GM12878 (cell line): ENCODE measurements around the gene NRTN. TPM values are rescaled to one million over a fixed set of nuclear protein-coding genes. Genes with fewer than 3 reads are reported as not detected.

ENCODE experiments used
- ATAC-seq: fragments of 200-7000 bp; cut with Tn5 transposase; 3 replicates; pipeline ENCODE4 v1.9.1; 2020; ENCODE audit warnings: mild to moderate bottlenecking, moderate library complexity
- BruUV-seq: library from RNA; stranded (reverse); fragments of 400-500 nt; replicated peaks from 2 replicates; lab custom pipeline; 2021; lab: Mats Ljungman, UMichigan
- CTCF ChIA-PET: fragments of 300-600 bp; sonication (Branson Sonifier 250); formaldehyde crosslinking; extraction: SDS; loops from one replicate; lab custom pipeline; 2021; ENCODE audit warnings: inconsistent platforms; lab: Yijun Ruan, JAX
- POLR2A ChIA-PET: fragments of 350-600 bp; formaldehyde crosslinking; extraction: SDS; loops from one replicate; lab custom pipeline; 2021; ENCODE audit warnings: inconsistent platforms; lab: Charles Lee
- RAD21 ChIA-PET: fragments of 300-600 bp; sonication (Branson Sonifier 250); formaldehyde crosslinking; loops from one replicate; lab custom pipeline; 2023; ENCODE audit warnings: antibody characterized with exemption; ENCODE audit not compliant: unreplicated experiment; lab: Charles Lee
- SMC1A ChIA-PET: fragments of 300-600 bp; sonication (Branson Sonifier 250); formaldehyde crosslinking; loops from one replicate; lab custom pipeline; 2023; ENCODE audit not compliant: unreplicated experiment, uncharacterized antibody; lab: Charles Lee
- DNase-seq: peaks from one replicate; pipeline ENCODE4 v3.0.0-alpha.2; 2011; ENCODE audit warnings: low read depth, low spot score
- FAIRE-seq: peaks from 3 replicates; lab custom pipeline; 2011; peaks lifted over from hg19 to GRCh38; lab: Jason Lieb, UNC
- H2AFZ ChIP-seq: 2 replicates; pipeline ENCODE4 v1.6.0; 2011; ENCODE audit warnings: low read depth, low read length, control low read depth; ENCODE audit not compliant: control insufficient read depth
- H3K27ac ChIP-seq: 2 replicates; pipeline ENCODE4 v1.5.1; 2011; ENCODE audit warnings: control low read depth; ENCODE audit not compliant: control insufficient read depth, insufficient read depth
- H3K27me3 ChIP-seq, 2 experiments: replicated peaks in 1 of 2; 2 replicates each; pipeline versions ENCODE4 v1.6.0 to v1.6.1; 2011; ENCODE audit warnings: low read length in 1 of 2; ENCODE audit not compliant: control insufficient read depth in 2 of 2, insufficient read depth in 2 of 2
- H3K36me3 ChIP-seq, 2 experiments: 2 replicates each; pipeline ENCODE4 v1.5.1; 2011; ENCODE audit warnings: low read length in 1 of 2; ENCODE audit not compliant: control insufficient read depth in 2 of 2, insufficient read depth in 2 of 2
- H3K4me1 ChIP-seq: 2 replicates; pipeline ENCODE4 v1.6.1; 2011; ENCODE audit warnings: mild to moderate bottlenecking, low read length, moderate library complexity, mixed read lengths; ENCODE audit not compliant: control insufficient read depth, insufficient read depth
- H3K4me2 ChIP-seq: 2 replicates; pipeline ENCODE4 v1.6.0; 2011; ENCODE audit warnings: control low read depth; ENCODE audit not compliant: control insufficient read depth, insufficient read depth
- H3K4me3 ChIP-seq: fragments of 200-600 bp; sonication (generic); 2 replicates; pipeline ENCODE4 v1.5.1; 2016
- H3K79me2 ChIP-seq: 2 replicates; pipeline ENCODE4 v1.6.0; 2011; ENCODE audit warnings: low read length; ENCODE audit not compliant: control insufficient read depth, insufficient read depth
- H3K9ac ChIP-seq: 2 replicates; pipeline ENCODE4 v1.8.0; 2011; ENCODE audit warnings: low read length, control low read depth, mixed read lengths; ENCODE audit not compliant: control insufficient read depth, insufficient read depth
- H3K9me3 ChIP-seq: replicated peaks from 3 replicates; pipeline ENCODE4 v1.5.1; 2011; ENCODE audit warnings: mild to moderate bottlenecking, low read length; ENCODE audit not compliant: control insufficient read depth, insufficient read depth
- H4K20me1 ChIP-seq: 2 replicates; pipeline ENCODE4 v1.6.0; 2011; ENCODE audit not compliant: control insufficient read depth, insufficient read depth
- ATF7 ChIP-seq: fragments of 450-650 bp; IDR thresholded peaks from 2 replicates; pipeline ENCODE4 v1.6.1; 2016; ENCODE audit warnings: low read depth, mild to moderate bottlenecking
- BACH1 ChIP-seq: fragments of 450-650 bp; IDR thresholded peaks from 2 replicates; pipeline ENCODE4 v1.6.1; 2017; ENCODE audit warnings: mild to moderate bottlenecking, borderline replicate concordance
- CBFB ChIP-seq: IDR thresholded peaks from 2 replicates; pipeline ENCODE4 v1.6.1; 2016; ENCODE audit warnings: antibody characterized with exemption, low read depth
- E4F1 ChIP-seq: fragments of 450-650 bp; IDR thresholded peaks from 2 replicates; pipeline ENCODE4 v1.6.1; 2018; ENCODE audit warnings: borderline replicate concordance, mild to moderate bottlenecking; ENCODE audit not compliant: partially characterized antibody
- ESRRA ChIP-seq: IDR thresholded peaks from 2 replicates; pipeline ENCODE4 v1.6.1; 2012; ENCODE audit warnings: mild to moderate bottlenecking, low read length, improper control_type of control experiment
- GABPA ChIP-seq: IDR thresholded peaks from 2 replicates; pipeline ENCODE4 v1.6.1; 2014; ENCODE audit warnings: antibody characterized with exemption, low read depth, mild to moderate bottlenecking, inconsistent platforms
- HSF1 ChIP-seq: fragments of 150-350 bp; IDR thresholded peaks from 2 replicates; pipeline ENCODE4 v1.6.1; 2014; ENCODE audit warnings: mild to moderate bottlenecking, low read depth, low read length
- MAX ChIP-seq: IDR thresholded peaks from 2 replicates; pipeline ENCODE4 v1.6.1; 2012; ENCODE audit warnings: low read depth, low read length, improper control_type of control experiment
- MYC ChIP-seq: IDR thresholded peaks from 2 replicates; pipeline ENCODE4 v1.6.1; 2011; ENCODE audit warnings: mild to moderate bottlenecking, low read length, moderate library complexity, inconsistent platforms; ENCODE audit not compliant: insufficient read depth, insufficient replicate concordance, insufficient read length, severe bottlenecking
- NKRF ChIP-seq: fragments of 450-650 bp; conservative IDR thresholded peaks from 2 replicates; pipeline ENCODE4 v1.6.1; 2017; ENCODE audit warnings: mild to moderate bottlenecking, moderate library complexity
- POLR2AphosphoS2 ChIP-seq: IDR thresholded peaks from 2 replicates; pipeline ENCODE4 v1.6.1; 2011; ENCODE audit warnings: low read depth, mild to moderate bottlenecking, low read length, improper control_type of control experiment, moderate library complexity
- RAD21 ChIP-seq: IDR thresholded peaks from 2 replicates; pipeline ENCODE4 v1.6.1; 2011; ENCODE audit warnings: mild to moderate bottlenecking, low read depth, low read length, moderate library complexity; ENCODE audit not compliant: insufficient read depth
- SREBF2 ChIP-seq: IDR thresholded peaks from 2 replicates; pipeline ENCODE4 v1.6.1; 2012; ENCODE audit warnings: mild to moderate bottlenecking, low read length
- TAF1 ChIP-seq: IDR thresholded peaks from 2 replicates; pipeline ENCODE4 v1.6.1; 2011; ENCODE audit warnings: mild to moderate bottlenecking, low read depth, low read length, borderline replicate concordance
- TCF12 ChIP-seq: IDR thresholded peaks from 2 replicates; pipeline ENCODE4 v1.6.1; 2011; ENCODE audit warnings: low read depth, mild to moderate bottlenecking, low read length
- YBX1 ChIP-seq: fragments of 450-650 bp; IDR thresholded peaks from 2 replicates; pipeline ENCODE4 v1.6.1; 2016; ENCODE audit warnings: antibody characterized with exemption
- WGBS: methylation state at CpG from one replicate; pipeline ENCODE4 v1.1.6; 2016; ENCODE audit warnings: low lambda C conversion rate; ENCODE audit not compliant: insufficient replicate concordance, insufficient coverage; ENCODE audit errors: missing lambda C conversion rate; 5-methylcytosine and 5-hydroxymethylcytosine counted together
- in situ Hi-C: fragments of 300-500 bp; cut with MboI; formaldehyde crosslinking; loops from 9 replicates; pipeline ENCODE4 v1.14.3; 2018; ENCODE audit warnings: mixed read lengths
- intact Hi-C: fragments of 100-400 bp; cut with micrococcal nuclease; formaldehyde crosslinking; loops from one replicate; pipeline ENCODE4 v1.14.2; 2022; ENCODE audit not compliant: unreplicated experiment
- polyA plus RNA-seq, 11 experiments: library from polyadenylated mRNA; depleted of rRNA in 4 of 11; unstranded in 6 of 11; stranded (reverse) in 5 of 11; fragments of >200 nt; fragmentation: Nextera tagmentation in 4 of 11; fragmentation: Illumina TruSeq in 1 of 11; extraction: Ambion mirVana in 4 of 11; extraction: Trizol in 1 of 11; gene quantifications; 1 replicate in 1 of 11; 2 replicates in 10 of 11; pipeline versions ENCODE4 v1.2.1 to v1.2.3, GENCODE V29; 2011 to 2016; ENCODE audit warnings: inconsistent platforms in 2 of 11, missing spikeins in 2 of 11, low read depth in 1 of 11
- total RNA-seq, 4 experiments: library from RNA; depleted of rRNA in 3 of 4; stranded (reverse); fragments of >200 nt in 3 of 4; fragmentation: Illumina TruSeq in 1 of 4; extraction: Trizol in 1 of 4; gene quantifications; 2 replicates each; pipeline versions ENCODE4 v1.2.1 to v1.2.3, GENCODE V29; 2013 to 2021

Gene NRTN
- total and polyA plus RNA-seq, 10 of the 15 experiments (the other 5 are each of a cell fraction or from before 2014, with no cell fraction given), result not detected

- no TSS peak for BruUV-seq
- intact Hi-C loops, result loop anchor here (10.0 kb wide), 1 partner anchor 223 kb away; no protein-coding TSS in a partner anchor
- Histone ChIP-seq H3K4me2 (no peak overlapping the region), H2AFZ (no peak overlapping the region), H3K4me1 (peaks cover 7% of the 10 kb centered on the region), H3K79me2 (no peaks in the 10 kb centered on the region), H3K9ac (no peak overlapping the region), H3K27me3 (no peaks in the 10 kb centered on the region; a peak in 2 of 4 replicates), H3K4me3 (no peak overlapping the region), H3K27ac (no peak overlapping the region), H4K20me1 (no peaks in the 10 kb centered on the region), H3K9me3 (no peaks in the 10 kb centered on the region), H3K36me3 (no peaks in the 10 kb centered on the region)
- ChIA-PET CTCF (interaction anchor here (0.8 kb wide), 1 partner anchor 102 kb away, joined by 3 read pairs; the partner anchor contains the start of gene NDUFA11), SMC1A (no interaction called here), RAD21 (no interaction called here), POLR2A (interaction anchor here (0.6 to 0.7 kb wide), 2 partner anchors 83 to 223 kb away, joined by 3 to 4 read pairs; no protein-coding TSS in a partner anchor)
- ATAC-seq (no peak), FAIRE-seq (no peak), DNase-seq (no peak)
- in situ Hi-C loops, result no loop called here
- TF ChIP-seq E4F1, result no peak
- no peak for TF ChIP-seq MYC
- TF ChIP-seq ESRRA, result no peak
- no peak for TF ChIP-seq ATF7
- no peak for TF ChIP-seq HSF1
- no peak for TF ChIP-seq MAX
- TF ChIP-seq TCF12, result no peak
- no peak for TF ChIP-seq GABPA
- TF ChIP-seq BACH1, result no peak
- TF ChIP-seq CBFB, result no peak
- no peak for TF ChIP-seq RAD21
- no peak for TF ChIP-seq NKRF
- TF ChIP-seq POLR2AphosphoS2, result no peak
- no peak for TF ChIP-seq TAF1
- no peak for TF ChIP-seq SREBF2
- TF ChIP-seq YBX1, result no peak
- 46% methylated on average over 29 of the region's 33 CpGs for WGBS
Measured at GRCh38 chr19:5801796-5802619, 2.9 kb upstream of the NRTN start.
